ENCODE results near the gene CLIP2. TPM values are rescaled to one million over a fixed set of nuclear protein-coding genes. Genes with fewer than 3 reads are reported as not detected.
A peak's percentile ranks its signal among the peaks of the same experiment; 100 is the strongest.
"Not testable (repeated sequence)": the region's sequence is repeated elsewhere in the genome, so short reads cannot be mapped to it uniquely, and the experiment has no call there.

The CLIP2 gene
- total RNA-seq, 2 experiments from 2014 or later, result 0.62 to 0.74 TPM

GRCh38 chr7:74384086-74384485 is 94.9 kb downstream of the CLIP2 start:
- H3K4me1 Mint-ChIP-seq, DNase-seq, H3K4me3 Mint-ChIP-seq, H3K27ac Mint-ChIP-seq, H3K36me3 Mint-ChIP-seq, H3K9me3 Mint-ChIP-seq, H3K27me3 Mint-ChIP-seq: not testable (repeated sequence)

GRCh38 chr7:74384854-74385253 is 95.6 kb downstream of the CLIP2 start:
- not testable (repeated sequence) for H3K27ac Mint-ChIP-seq, DNase-seq, H3K36me3 Mint-ChIP-seq, H3K27me3 Mint-ChIP-seq, H3K4me1 Mint-ChIP-seq, H3K9me3 Mint-ChIP-seq, H3K4me3 Mint-ChIP-seq

GRCh38 chr7:74387606-74388005 is 98.4 kb downstream of the CLIP2 start:
- Mint-ChIP-seq H3K36me3 (no peaks in the 10 kb centered on the region), H3K4me1 (no peaks in the 10 kb centered on the region), H3K4me3 (no peak overlapping the region), H3K27me3 (no peaks in the 10 kb centered on the region), H3K27ac (no peak overlapping the region), H3K9me3 (no peaks in the 10 kb centered on the region)
- no peak for DNase-seq

GRCh38 chr7:74388880-74389415 is 99.7 kb downstream of the CLIP2 start:
- Mint-ChIP-seq H3K9me3 (no peaks in the 10 kb centered on the region), H3K27ac (no peak overlapping the region), H3K4me3 (no peak overlapping the region), H3K4me1 (no peaks in the 10 kb centered on the region), H3K27me3 (no peaks in the 10 kb centered on the region), H3K36me3 (no peaks in the 10 kb centered on the region)
- no peak for DNase-seq

GRCh38 chr7:74393722-74394121 is 104.5 kb downstream of the CLIP2 start:
- not testable (repeated sequence) for H3K27me3 Mint-ChIP-seq, DNase-seq, H3K4me1 Mint-ChIP-seq, H3K36me3 Mint-ChIP-seq, H3K4me3 Mint-ChIP-seq, H3K27ac Mint-ChIP-seq, H3K9me3 Mint-ChIP-seq

- H3K4me3 Mint-ChIP-seq, H3K27me3 Mint-ChIP-seq, H3K9me3 Mint-ChIP-seq, H3K4me1 Mint-ChIP-seq, H3K27ac Mint-ChIP-seq, DNase-seq, H3K36me3 Mint-ChIP-seq: not testable (repeated sequence)
These were observed 105.4 kb downstream of the CLIP2 start for GRCh38 chr7:74394601-74395000.

- Mint-ChIP-seq H3K27me3 (no peaks in the 10 kb centered on the region), H3K9me3 (no peaks in the 10 kb centered on the region), H3K4me1 (no peaks in the 10 kb centered on the region), H3K4me3 (no peak overlapping the region), H3K36me3 (no peaks in the 10 kb centered on the region), H3K27ac (no peak overlapping the region)
- no peak for DNase-seq
These were observed 106.6 kb downstream of the CLIP2 start for GRCh38 chr7:74395745-74396311.

GRCh38 chr7:74396993-74397392 is 107.8 kb downstream of the CLIP2 start:
- H3K27ac Mint-ChIP-seq, result no peak overlapping the region
- DNase-seq, result no peak
- no peaks in the 10 kb centered on the region for H3K9me3 Mint-ChIP-seq
- H3K4me1 Mint-ChIP-seq, result no peaks in the 10 kb centered on the region
- no peaks in the 10 kb centered on the region for H3K27me3 Mint-ChIP-seq
- no peaks in the 10 kb centered on the region for H3K36me3 Mint-ChIP-seq
- H3K4me3 Mint-ChIP-seq, result no peak overlapping the region

GRCh38 chr7:74398426-74398825 is 109.2 kb downstream of the CLIP2 start:
- Mint-ChIP-seq H3K9me3 (no peaks in the 10 kb centered on the region), H3K36me3 (no peaks in the 10 kb centered on the region), H3K4me3 (no peak overlapping the region), H3K4me1 (no peaks in the 10 kb centered on the region), H3K27ac (no peak overlapping the region), H3K27me3 (no peaks in the 10 kb centered on the region)
- DNase-seq, result no peak

- Mint-ChIP-seq H3K4me1 (no peaks in the 10 kb centered on the region), H3K36me3 (no peaks in the 10 kb centered on the region)
These were observed 109.8 kb downstream of the CLIP2 start for GRCh38 chr7:74399006-74399405.

GRCh38 chr7:74400420-74401136 is 111.4 kb downstream of the CLIP2 start:
- H3K4me3 Mint-ChIP-seq, result no peak overlapping the region

More at GRCh38 chr7:74399006-74399405, 109.8 kb downstream of the CLIP2 start:
- H3K4me3 Mint-ChIP-seq, result no peak overlapping the region
- no peak for DNase-seq
- H3K27me3 Mint-ChIP-seq, result no peaks in the 10 kb centered on the region
- no peaks in the 10 kb centered on the region for H3K9me3 Mint-ChIP-seq
- no peak overlapping the region for H3K27ac Mint-ChIP-seq

GRCh38 chr7:74401137-74401859 is 112.1 kb downstream of the CLIP2 start:
- Mint-ChIP-seq H3K27me3 (no peaks in the 10 kb centered on the region), H3K4me1 (no peaks in the 10 kb centered on the region), H3K9me3 (no peaks in the 10 kb centered on the region), H3K4me3 (no peak overlapping the region), H3K36me3 (no peaks in the 10 kb centered on the region), H3K27ac (no peak overlapping the region)
- peak; percentile 60 for DNase-seq

More at GRCh38 chr7:74400420-74401136, 111.4 kb downstream of the CLIP2 start:
- no peak for DNase-seq
- Mint-ChIP-seq H3K27ac (no peak overlapping the region), H3K4me1 (no peaks in the 10 kb centered on the region), H3K27me3 (no peaks in the 10 kb centered on the region), H3K9me3 (no peaks in the 10 kb centered on the region), H3K36me3 (no peaks in the 10 kb centered on the region)

GRCh38 chr7:74402668-74403067 is 113.5 kb downstream of the CLIP2 start:
- not testable (repeated sequence) for H3K27ac Mint-ChIP-seq, H3K27me3 Mint-ChIP-seq, H3K9me3 Mint-ChIP-seq, H3K4me1 Mint-ChIP-seq, H3K4me3 Mint-ChIP-seq, H3K36me3 Mint-ChIP-seq, DNase-seq

- Mint-ChIP-seq H3K36me3 (no peaks in the 10 kb centered on the region), H3K4me1 (peaks cover 2% of the 10 kb centered on the region), H3K27ac (no peak overlapping the region), H3K9me3 (no peaks in the 10 kb centered on the region), H3K27me3 (no peaks in the 10 kb centered on the region), H3K4me3 (no peak overlapping the region)
- no peak for DNase-seq
These were observed 114.5 kb downstream of the CLIP2 start for GRCh38 chr7:74403521-74404387.

GRCh38 chr7:74404388-74404700 is 115.1 kb downstream of the CLIP2 start:
- Mint-ChIP-seq H3K4me3 (no peak overlapping the region), H3K4me1 (peaks cover 2% of the 10 kb centered on the region), H3K36me3 (no peaks in the 10 kb centered on the region), H3K9me3 (no peaks in the 10 kb centered on the region), H3K27ac (no peak overlapping the region), H3K27me3 (no peaks in the 10 kb centered on the region)
- DNase-seq, result no peak
